GM18951 (cell line): Measurements from ENCODE around the gene WHRN.

ENCODE experiments used
- POLR2A ChIP-seq: IDR thresholded peaks from 4 replicates; pipeline ENCODE4 v1.6.1; 2011; ENCODE audit warnings: mild to moderate bottlenecking; ENCODE audit not compliant: insufficient read length, insufficient read depth; ENCODE audit errors: extremely low read depth
- in situ Hi-C: fragments of 300-500 bp; cut with MboI; formaldehyde crosslinking; loops from one replicate; pipeline ENCODE4 v1.12.0; 2022; ENCODE audit warnings: low sequenced_read_pairs, mixed read lengths, inconsistent platforms; ENCODE audit not compliant: unreplicated experiment

WHRN gene

DNA sequence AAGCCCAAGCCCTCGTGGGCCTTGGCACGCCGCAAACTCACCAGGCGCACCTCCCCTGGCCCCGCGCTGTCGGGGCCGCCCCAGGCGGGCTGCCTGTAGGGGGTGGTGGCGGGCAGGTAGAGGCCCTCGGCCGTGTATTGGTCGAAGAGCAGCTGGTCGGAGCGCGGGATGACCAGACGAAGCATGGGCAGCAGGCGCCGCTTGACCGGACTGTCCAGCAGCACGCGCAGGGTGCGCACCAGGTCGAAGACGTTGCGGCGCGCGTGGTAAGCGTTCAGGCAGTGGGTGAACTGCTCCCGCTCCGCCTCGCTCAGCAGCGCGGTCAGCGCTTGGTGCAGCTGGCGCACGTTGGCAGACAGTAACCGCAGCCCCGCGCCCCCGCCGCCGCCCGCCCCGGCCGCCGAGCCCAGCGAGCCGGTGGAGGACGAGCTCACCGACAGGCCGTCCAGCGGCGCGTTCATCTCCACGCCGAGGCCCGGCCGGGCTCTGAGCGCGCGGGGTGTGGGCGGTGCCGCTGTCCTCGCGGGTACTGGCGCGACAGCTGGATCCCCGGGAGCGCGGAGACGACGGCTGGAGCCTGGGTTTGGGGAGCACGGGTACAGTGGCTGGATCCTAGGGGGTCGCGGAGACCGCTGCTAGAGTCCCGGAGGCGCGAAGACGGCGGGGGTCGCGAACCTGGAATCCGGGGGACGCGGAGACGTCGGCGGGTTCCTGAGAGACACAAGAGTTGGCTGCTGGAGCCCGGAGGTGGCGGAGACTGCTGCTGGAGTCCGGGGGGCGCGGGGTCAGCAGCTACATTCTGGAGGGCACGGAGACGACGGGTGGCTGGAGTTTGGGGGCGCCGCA, 709 bp downstream of the WHRN start:
- in situ Hi-C loops, result no loop called here
- TF ChIP-seq POLR2A, result no peak

GRCh38 chr9:114503522-114504340, 1.5 kb downstream of the WHRN start:
- TF ChIP-seq POLR2A, result no peak
- in situ Hi-C loops, result no loop called here

DNA sequence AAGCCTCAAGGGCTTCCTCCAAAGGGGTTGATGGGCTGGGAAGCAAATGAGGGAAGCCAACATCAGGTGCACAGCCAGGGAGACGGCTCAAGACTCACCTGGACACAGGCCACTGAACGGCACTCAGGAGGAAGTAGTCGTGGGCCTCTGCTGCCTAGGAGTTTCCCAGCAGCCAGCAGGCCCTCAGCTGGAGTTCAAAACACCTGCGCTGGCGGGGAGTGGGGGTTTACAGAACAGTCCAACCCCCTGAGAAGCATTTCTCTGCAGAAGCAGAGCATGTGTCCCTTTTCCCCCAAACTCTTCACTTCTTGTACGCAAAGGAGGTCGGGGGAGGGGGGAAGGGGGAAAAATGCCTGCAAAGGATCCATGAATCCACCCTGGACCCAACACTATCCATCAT, 2.3 kb downstream of the WHRN start:
- in situ Hi-C loops, result no loop called here
- TF ChIP-seq POLR2A, result no peak

DNA sequence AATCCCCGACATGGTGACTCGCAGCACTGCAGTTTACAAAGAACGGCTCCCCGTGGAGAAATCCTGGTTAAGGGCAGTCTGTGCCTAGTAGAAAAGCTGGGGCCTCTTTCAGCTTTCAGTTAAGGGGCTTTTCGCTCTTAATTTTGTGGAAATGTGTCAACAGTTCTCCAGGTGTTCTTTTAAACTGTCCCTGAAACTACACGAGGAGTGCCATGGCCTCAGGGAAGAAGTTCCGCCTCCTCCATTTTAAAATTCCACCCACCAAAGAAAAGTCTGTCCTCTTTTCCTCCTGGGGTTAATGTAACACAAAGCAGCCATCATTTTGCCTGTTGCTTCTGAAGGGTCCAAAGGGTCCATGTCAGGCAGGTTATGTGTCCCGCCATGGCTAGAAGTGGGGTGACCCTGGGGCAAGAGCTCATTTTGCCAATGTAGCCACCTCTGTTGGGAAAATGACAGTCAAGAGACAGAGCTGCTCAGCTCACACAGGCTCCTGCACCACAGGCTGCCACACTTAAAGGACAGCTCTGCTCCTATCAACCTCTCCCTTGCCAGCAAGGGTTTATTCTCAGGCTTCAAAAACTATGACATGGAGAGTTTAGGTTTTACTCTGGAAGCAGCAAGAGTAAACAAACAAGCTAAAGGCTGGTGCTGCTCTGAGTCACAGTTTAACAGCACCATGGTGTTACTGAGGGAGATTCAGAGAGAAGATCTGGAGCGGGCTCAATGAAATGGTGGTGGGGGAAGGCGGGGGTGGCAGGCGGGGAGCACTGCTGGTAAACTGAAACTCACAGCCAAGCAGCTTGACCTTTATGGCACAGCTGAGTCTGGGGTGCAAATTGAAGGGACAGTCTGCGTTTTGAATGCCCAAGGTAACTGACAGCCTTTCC, 3.2 kb downstream of the WHRN start:
- TF ChIP-seq POLR2A, result no peak
- in situ Hi-C loops, result no loop called here

DNA sequence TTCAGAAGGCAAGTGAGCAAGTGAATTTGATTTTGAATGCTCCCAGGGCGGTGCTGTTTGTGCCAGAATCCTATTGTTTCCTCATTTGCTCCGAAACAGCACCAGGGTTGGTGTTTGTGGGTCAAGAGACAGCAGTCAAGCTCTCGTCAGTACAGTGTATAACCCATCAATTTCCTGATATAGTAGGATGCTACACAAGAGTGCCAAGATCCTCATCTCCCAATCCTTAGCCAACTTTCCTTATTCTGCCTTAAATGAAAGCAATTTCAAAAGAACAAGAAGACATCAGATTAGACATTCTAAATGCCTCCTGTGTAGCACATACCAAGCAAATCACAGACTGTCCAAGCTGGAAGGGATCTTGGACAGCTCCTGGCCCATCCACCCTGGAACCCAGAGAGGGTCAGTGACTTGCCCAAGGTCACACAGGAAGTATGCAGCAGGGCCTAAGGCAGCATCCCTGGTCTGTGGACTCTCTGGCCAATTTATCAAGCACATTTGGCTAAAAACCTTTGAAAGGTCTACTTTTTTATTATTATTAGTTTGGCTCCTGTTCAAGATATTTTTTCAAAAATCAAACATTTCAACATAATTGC, 4.5 kb downstream of the WHRN start:
- in situ Hi-C loops, result no loop called here
- TF ChIP-seq POLR2A, result no peak

GRCh38 chr9:114499941-114500696, 5.2 kb downstream of the WHRN start:
- in situ Hi-C loops, result no loop called here

GRCh38 chr9:114499528-114499927, 5.7 kb downstream of the WHRN start:
- in situ Hi-C loops, result no loop called here
- TF ChIP-seq POLR2A, result no peak

More at GRCh38 chr9:114499941-114500696, 5.2 kb downstream of the WHRN start:
- TF ChIP-seq POLR2A, result no peak

GRCh38 chr9:114497727-114498382, 7.4 kb downstream of the WHRN start:
- in situ Hi-C loops, result no loop called here

DNA sequence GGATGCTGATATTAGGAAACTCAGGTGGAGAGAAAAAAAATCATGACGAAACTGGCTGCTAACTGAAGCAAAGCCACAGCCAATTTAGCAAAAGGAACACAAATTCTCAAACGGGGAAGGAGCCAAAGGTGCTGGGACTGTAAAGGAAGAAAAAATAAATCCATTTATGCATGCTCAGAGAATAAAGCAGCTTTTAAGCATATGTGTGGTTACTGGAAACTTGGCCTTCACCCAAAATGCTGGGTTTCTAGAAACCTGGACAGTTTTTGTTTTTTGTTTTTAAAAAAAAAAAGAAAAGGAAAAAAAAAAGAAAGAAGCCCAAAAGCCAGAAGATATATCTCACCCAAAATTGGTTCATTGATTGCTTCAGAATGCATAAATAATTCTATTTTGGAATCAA, 8.0 kb downstream of the WHRN start:
- TF ChIP-seq POLR2A, result no peak
- in situ Hi-C loops, result no loop called here

More at GRCh38 chr9:114497727-114498382, 7.4 kb downstream of the WHRN start:
- no peak for TF ChIP-seq POLR2A

DNA sequence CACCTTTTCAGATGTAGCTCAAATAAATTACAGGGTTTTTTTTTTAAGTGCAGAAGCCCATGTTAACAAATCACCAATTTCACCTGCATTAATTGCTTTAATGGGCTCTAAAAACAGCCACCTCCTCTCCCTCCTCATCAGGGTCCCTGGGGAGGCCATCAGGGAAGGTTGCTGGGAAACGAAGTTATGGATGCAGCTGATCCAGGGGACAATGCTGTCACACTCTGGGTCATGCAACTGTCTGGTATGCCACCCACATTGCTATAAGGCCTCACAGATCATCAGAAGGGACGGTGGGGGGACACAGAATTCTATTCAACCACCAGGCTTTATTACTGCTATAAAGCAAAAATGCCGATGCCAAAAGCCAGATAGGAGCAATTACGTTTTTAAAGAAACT, 9.3 kb downstream of the WHRN start:
- TF ChIP-seq POLR2A, result no peak
- in situ Hi-C loops, result no loop called here

DNA sequence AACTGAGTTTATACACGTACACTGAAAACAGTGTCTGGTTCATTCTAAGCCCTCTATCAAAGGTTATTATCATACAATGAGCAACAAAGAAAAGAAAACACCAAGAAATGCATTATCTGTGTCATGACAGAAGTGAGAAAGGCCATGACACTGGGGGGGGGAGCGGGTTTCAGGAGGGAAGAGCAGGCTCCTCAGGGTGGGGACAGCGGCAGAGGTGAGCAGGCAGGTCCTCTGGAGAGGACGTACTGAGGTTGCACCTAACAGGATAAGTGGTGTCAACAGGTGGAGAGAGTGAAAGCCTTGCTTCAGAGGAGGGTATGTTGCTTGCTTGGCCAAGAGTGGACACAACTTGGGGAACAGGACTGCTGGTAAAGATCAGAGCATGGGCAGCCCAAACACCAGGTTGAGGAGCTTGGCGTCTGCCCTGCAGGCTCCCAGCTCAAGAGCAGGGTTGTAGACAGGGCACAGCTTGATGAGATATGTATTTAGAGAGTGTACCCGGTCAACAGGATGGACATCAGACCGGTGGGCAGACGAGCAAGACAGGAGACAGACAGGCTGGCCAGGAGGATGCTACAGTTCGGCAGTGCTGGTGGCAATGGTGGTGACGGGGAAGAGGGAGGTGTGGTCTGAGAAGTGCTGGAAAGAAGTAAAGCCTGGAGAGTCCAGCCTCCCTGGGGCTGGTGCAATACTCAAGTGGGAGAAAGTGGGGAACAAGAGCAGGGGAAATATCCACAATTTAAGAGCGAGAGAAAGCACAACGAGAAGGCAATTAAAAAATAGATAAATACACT, 10.3 kb downstream of the WHRN start:
- no peak for TF ChIP-seq POLR2A
- in situ Hi-C loops, result no loop called here
